Liver (tissue), 9 donors: ENCODE results near the gene FBXW4. TPM values are rescaled to one million over a fixed set of nuclear protein-coding genes. Genes with fewer than 3 reads are reported as not detected.

Experiments
- DNase-seq: peaks from one replicate; pipeline ENCODE4 v3.0.0-alpha.2; 2017; ENCODE audit warnings: low spot score
- H3K27ac ChIP-seq, 2 donors: one replicate each; pipeline ENCODE4 v1.7.0; 2013; ENCODE audit warnings: inconsistent platforms in 2 of 2, low read length in 2 of 2, control low read depth in 1 of 2, low read depth in 1 of 2, mild to moderate bottlenecking in 1 of 2
- H3K27me3 ChIP-seq, 4 donors: one replicate each; pipeline versions ENCODE4 v1.6.1 to v1.7.0; 2013; ENCODE audit warnings: low read length in 3 of 4, inconsistent platforms in 1 of 4, mild to moderate bottlenecking in 1 of 4, moderate library complexity in 1 of 4; ENCODE audit not compliant: control insufficient read depth in 4 of 4, insufficient read depth in 4 of 4
- H3K36me3 ChIP-seq, 4 donors: one replicate each; pipeline versions ENCODE4 v1.6.1 to v1.7.0; 2013; ENCODE audit warnings: low read length in 3 of 4, mild to moderate bottlenecking in 3 of 4, low read depth in 1 of 4, moderate library complexity in 1 of 4; ENCODE audit not compliant: control insufficient read depth in 4 of 4, insufficient read depth in 3 of 4
- H3K4me1 ChIP-seq, 4 donors: one replicate each; pipeline versions ENCODE4 v1.6.1 to v1.7.0; 2013; ENCODE audit warnings: low read length in 3 of 4, mild to moderate bottlenecking in 3 of 4, moderate library complexity in 1 of 4; ENCODE audit not compliant: control insufficient read depth in 4 of 4, insufficient read depth in 4 of 4
- H3K4me3 ChIP-seq, 3 donors: one replicate each; pipeline versions ENCODE4 v1.6.1 to v1.7.0; 2013; ENCODE audit warnings: low read length in 3 of 3, control low read depth in 1 of 3, low read depth in 1 of 3, mild to moderate bottlenecking in 1 of 3
- H3K9ac ChIP-seq, 2 donors: one replicate each; pipeline ENCODE4 v1.7.0; 2013; ENCODE audit warnings: low read length in 2 of 2, mild to moderate bottlenecking in 2 of 2, moderate library complexity in 2 of 2, control low read depth in 1 of 2, low read depth in 1 of 2
- H3K9me3 ChIP-seq, 4 donors: one replicate each; pipeline versions ENCODE4 v1.6.1 to v1.7.0; 2013; ENCODE audit warnings: low read length in 3 of 4; ENCODE audit not compliant: control insufficient read depth in 4 of 4
- ATF3 ChIP-seq: IDR thresholded peaks from 2 replicates; pipeline ENCODE4 v1.6.1; 2016; ENCODE audit warnings: antibody characterized with exemption
- CTCF ChIP-seq: fragments of 150-350 bp; IDR thresholded peaks from 2 replicates; pipeline ENCODE4 v1.5.1; 2017; ENCODE audit warnings: improper control_type of control experiment, low read depth, low read length; ENCODE audit not compliant: missing input control
- EGR1 ChIP-seq, 2 donors: IDR thresholded peaks; 2 replicates each; pipeline ENCODE4 v1.6.1; 2016 to 2018; ENCODE audit warnings: antibody characterized with exemption in 2 of 2, low read depth in 2 of 2
- FOXA1 ChIP-seq: IDR thresholded peaks from 2 replicates; pipeline ENCODE4 v1.6.1; 2016; ENCODE audit warnings: antibody characterized with exemption
- FOXA2 ChIP-seq: IDR thresholded peaks from 2 replicates; pipeline ENCODE4 v1.6.1; 2016; ENCODE audit warnings: antibody characterized with exemption
- GABPA ChIP-seq, 2 donors: IDR thresholded peaks in 1 of 2; conservative IDR thresholded peaks in 1 of 2; 2 replicates each; pipeline ENCODE4 v1.6.1; 2016; ENCODE audit warnings: antibody characterized with exemption in 2 of 2, mild to moderate bottlenecking in 1 of 2, moderate library complexity in 1 of 2
- HNF4A ChIP-seq, 2 donors: conservative IDR thresholded peaks; 2 replicates each; pipeline ENCODE4 v1.6.1; 2016; ENCODE audit warnings: antibody characterized with exemption in 2 of 2, mild to moderate bottlenecking in 2 of 2
- HNF4G ChIP-seq: IDR thresholded peaks from 2 replicates; pipeline ENCODE4 v1.6.1; 2016; ENCODE audit warnings: antibody characterized with exemption
- JUND ChIP-seq, 2 donors: IDR thresholded peaks; 2 replicates each; pipeline ENCODE4 v1.6.1; 2016; ENCODE audit warnings: antibody characterized with exemption in 2 of 2
- MAX ChIP-seq: IDR thresholded peaks from 2 replicates; pipeline ENCODE4 v1.6.1; 2016; ENCODE audit warnings: antibody characterized with exemption
- NR2F2 ChIP-seq: IDR thresholded peaks from 2 replicates; pipeline ENCODE4 v1.6.1; 2016; ENCODE audit warnings: antibody characterized with exemption
- RAD21 ChIP-seq, 2 donors: IDR thresholded peaks; 2 replicates each; pipeline ENCODE4 v1.6.1; 2016; ENCODE audit warnings: antibody characterized with exemption in 2 of 2, mild to moderate bottlenecking in 2 of 2
- REST ChIP-seq: IDR thresholded peaks from 2 replicates; pipeline ENCODE4 v1.6.1; 2016; ENCODE audit warnings: antibody characterized with exemption, mild to moderate bottlenecking
- SP1 ChIP-seq: IDR thresholded peaks from 2 replicates; pipeline ENCODE4 v1.6.1; 2018; ENCODE audit warnings: antibody characterized with exemption, mild to moderate bottlenecking
- TAF1 ChIP-seq: conservative IDR thresholded peaks from 2 replicates; pipeline ENCODE4 v1.6.1; 2016; ENCODE audit warnings: antibody characterized with exemption, mild to moderate bottlenecking
- YY1 ChIP-seq: IDR thresholded peaks from 2 replicates; pipeline ENCODE4 v1.6.1; 2016; ENCODE audit warnings: antibody characterized with exemption, mild to moderate bottlenecking
- ZBTB33 ChIP-seq: IDR thresholded peaks from 2 replicates; pipeline ENCODE4 v1.6.1; 2016; ENCODE audit warnings: antibody characterized with exemption
- WGBS: extraction: QIAGEN DNeasy Blood & Tissue Kit; methylation state at CpG from one replicate; pipeline ENCODE4 v1.1.7; 2013; 5-methylcytosine and 5-hydroxymethylcytosine counted together
- polyA plus RNA-seq, 2 donors: library from polyadenylated mRNA; stranded (reverse) in 1 of 2; unstranded in 1 of 2; fragments of 200-250 nt in 1 of 2; fragments of >200 nt in 1 of 2; fragmentation: Nextera tagmentation in 1 of 2; extraction: Ambion mirVana in 1 of 2; gene quantifications; one replicate each; pipeline versions ENCODE4 v1.2.1 to v1.2.3, GENCODE V29; 2013 to 2015
- total RNA-seq, 2 donors: library from RNA; depleted of rRNA; stranded (reverse); fragments of >200 nt; gene quantifications; one replicate each; pipeline ENCODE4 v1.2.3, GENCODE V29; 2014
- donor health status: healthy.
- donor health status: healthy.
- donor health status: healthy.
- donor health status: healthy.
- donor health status: healthy.

The FBXW4 gene
- total and polyA plus RNA-seq, 4 donors, result 5.4 to 54.1 (median 20.5) TPM

GRCh38 chr10:101625821-101626412, 69.1 kb downstream of the FBXW4 start:
- Histone ChIP-seq H3K4me3 (no peak overlapping the region), H3K4me1 (no peaks in the 10 kb centered on the region), H3K36me3 (peaks cover 0 to 47% (median 6%) of the 10 kb centered on the region in 4 donors), H3K27me3 (no peaks in the 10 kb centered on the region), H3K27ac (no peak overlapping the region), H3K9me3 (no peaks in the 10 kb centered on the region), H3K9ac (no peak overlapping the region)
- no peak for DNase-seq
- WGBS, result 90% methylated on average over 1 of the region's 1 CpG
- TF ChIP-seq ATF3 (no peak), NR2F2 (no peak), YY1 (no peak), FOXA1 (no peak), MAX (no peak), HNF4A (conservative IDR thresholded peaks at IDR 0.05) (no peak), ZBTB33 (no peak), TAF1 (no peak), RAD21 (IDR thresholded peaks at IDR 0.05) (no peak), EGR1 (IDR thresholded peaks at IDR 0.05; ENCODE audit: low read depth in 2 of 2) (no peak), CTCF (no peak), JUND (IDR thresholded peaks at IDR 0.05) (no peak), FOXA2 (no peak)

GRCh38 chr10:101624526-101625102, 70.4 kb downstream of the FBXW4 start:
- no peaks in the 10 kb centered on the region for H3K27me3 ChIP-seq
- H3K4me1 ChIP-seq, result no peaks in the 10 kb centered on the region
- no peak for DNase-seq
- H3K9me3 ChIP-seq, result no peaks in the 10 kb centered on the region
- H3K9ac ChIP-seq, result no peak overlapping the region
- H3K4me3 ChIP-seq, result no peak overlapping the region
- WGBS, result 95% methylated on average over 4 of the region's 4 CpGs
- no peak overlapping the region for H3K27ac ChIP-seq
- peaks cover 0 to 43% (median 4%) of the 10 kb centered on the region in 4 donors for H3K36me3 ChIP-seq
- TF ChIP-seq JUND (IDR thresholded peaks at IDR 0.05), result no peak
- no peak for TF ChIP-seq FOXA1
- TF ChIP-seq YY1, result no peak
- no peak for TF ChIP-seq SP1
- TF ChIP-seq GABPA (IDR thresholded peaks at IDR 0.05 in 1 of 2, conservative IDR thresholded peaks at IDR 0.05 in 1 of 2), result no peak
- TF ChIP-seq HNF4G, result no peak
- TF ChIP-seq ATF3, result no peak
- TF ChIP-seq NR2F2, result no peak
- TF ChIP-seq REST, result no peak
- no peak for TF ChIP-seq EGR1 (IDR thresholded peaks at IDR 0.05; ENCODE audit: low read depth in 2 of 2)
- TF ChIP-seq TAF1, result no peak
- TF ChIP-seq FOXA2, result no peak
- no peak for TF ChIP-seq MAX
- no peak for TF ChIP-seq ZBTB33
- TF ChIP-seq CTCF, result no peak
- no peak for TF ChIP-seq HNF4A (conservative IDR thresholded peaks at IDR 0.05)
